Urothelium cell line (cell line): Measurements from ENCODE around the gene CLECL1.
"Not testable (repeated sequence)": the region's sequence is repeated elsewhere in the genome, so short reads cannot be mapped to it uniquely, and the experiment has no call there.

Experiments used
- DNase-seq: peaks from one replicate; pipeline ENCODE4 v3.0.0; 2011; ENCODE audit warnings: low spot score, mixed read lengths
- FAIRE-seq: peaks from 2 replicates; lab custom pipeline; 2011; peaks lifted over from hg19 to GRCh38; lab: Jason Lieb, UNC

Gene CLECL1

DNA sequence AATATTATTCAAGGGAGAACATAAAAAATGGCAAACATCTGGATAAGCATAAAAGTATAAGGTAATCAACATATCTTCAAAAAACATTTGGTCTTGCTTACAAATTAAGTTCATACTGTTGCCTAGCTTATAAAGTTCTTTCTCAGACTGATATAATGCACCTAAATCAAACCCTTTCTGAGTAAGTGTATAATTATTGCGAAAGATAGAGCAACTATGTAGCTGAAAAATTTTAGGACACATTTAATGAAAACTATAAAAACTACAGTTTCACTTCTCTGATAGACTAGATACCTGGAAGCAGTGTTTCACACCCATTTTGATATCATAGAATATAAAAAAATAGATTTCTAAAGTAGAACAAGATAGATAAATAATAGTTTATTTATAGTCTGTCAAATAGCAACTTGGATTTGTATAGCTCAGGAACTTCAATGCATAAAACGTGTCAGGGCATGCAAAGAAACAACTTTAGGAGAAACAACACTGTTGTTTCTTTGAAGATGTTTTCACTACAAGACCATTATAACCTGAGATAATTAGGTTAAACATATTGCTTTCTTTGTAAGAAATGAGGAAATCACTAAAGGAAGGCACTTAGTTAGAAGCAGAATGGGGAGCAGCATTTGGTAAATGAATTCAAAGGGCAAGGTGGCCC lies 7.6 kb downstream of the CLECL1 start:
- DNase-seq (no peak), FAIRE-seq (no peak)

DNA sequence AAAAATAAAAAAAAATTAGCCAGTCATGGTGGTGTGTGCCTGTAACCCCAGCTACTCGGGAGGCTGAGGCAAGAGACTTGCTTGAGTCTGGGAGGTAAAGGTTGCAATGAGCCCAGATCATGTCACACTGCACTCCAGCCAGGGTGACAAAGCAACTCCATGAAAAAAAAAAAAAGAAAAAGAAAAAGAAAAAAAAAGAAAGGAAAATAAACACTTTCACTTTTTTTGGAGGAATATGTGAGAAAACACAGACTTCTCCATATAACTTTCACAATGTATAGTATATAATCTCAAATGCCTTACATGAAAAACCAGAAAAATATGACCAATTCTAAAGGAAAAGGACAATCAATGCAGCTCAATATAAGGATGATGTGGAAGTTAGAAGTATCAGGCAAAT lies 8.9 kb downstream of the CLECL1 start:
- DNase-seq, result no peak
- no peak for FAIRE-seq

DNA sequence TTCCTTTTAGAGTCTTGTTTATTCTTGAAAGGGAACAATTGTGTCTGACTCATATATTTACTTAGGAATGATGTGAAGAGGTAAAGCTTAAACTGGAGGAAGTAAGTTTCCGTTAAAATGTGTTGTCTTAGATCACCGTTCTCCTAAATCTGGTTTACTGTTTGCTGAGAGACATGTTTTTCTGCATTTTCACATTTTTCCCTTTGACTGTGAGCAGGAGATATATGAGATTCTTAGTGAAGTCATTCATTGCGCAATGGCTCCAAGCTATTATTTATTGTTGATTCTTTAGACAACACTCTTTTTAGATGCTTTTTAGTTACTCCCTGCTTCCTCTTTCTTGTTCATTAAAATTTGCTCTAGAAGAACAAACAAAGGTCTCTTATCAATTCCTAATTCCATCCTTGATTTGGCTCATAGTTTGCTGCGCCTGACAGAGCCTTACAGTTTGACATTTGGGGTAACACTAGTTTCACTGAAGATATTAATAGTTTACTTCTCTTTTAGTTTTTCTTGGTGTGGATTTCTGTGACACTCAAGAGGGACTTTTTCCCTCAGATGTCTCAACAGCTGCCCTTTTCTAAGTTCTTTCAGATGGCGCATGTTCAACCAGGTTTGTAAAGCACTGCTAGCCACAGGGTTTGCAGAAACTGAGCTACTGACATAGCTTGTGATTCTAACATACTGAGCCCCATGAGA lies 11.4 kb downstream of the CLECL1 start:
- FAIRE-seq (no peak), DNase-seq (peak; percentile 37)

DNA sequence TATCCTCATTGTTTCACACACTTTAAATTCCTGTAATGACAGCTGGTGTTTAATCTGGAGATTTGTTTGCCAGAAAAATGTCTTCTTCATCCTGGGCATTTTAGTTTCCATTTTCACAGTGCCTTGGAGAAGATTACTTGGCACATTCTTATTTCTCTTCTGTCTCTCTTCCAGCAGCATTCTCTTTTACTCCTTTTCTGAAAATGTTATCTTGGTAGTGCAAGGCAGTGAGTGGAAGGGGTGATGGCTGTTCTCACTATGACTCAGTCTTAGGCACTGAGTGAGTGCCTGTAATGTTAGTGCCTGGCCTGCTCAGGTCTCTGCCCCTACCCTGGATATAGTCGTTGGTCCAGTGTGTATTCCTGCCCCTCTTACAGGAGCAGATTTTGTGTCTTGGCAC lies 13.1 kb downstream of the CLECL1 start:
- FAIRE-seq, result no peak
- no peak for DNase-seq

DNA sequence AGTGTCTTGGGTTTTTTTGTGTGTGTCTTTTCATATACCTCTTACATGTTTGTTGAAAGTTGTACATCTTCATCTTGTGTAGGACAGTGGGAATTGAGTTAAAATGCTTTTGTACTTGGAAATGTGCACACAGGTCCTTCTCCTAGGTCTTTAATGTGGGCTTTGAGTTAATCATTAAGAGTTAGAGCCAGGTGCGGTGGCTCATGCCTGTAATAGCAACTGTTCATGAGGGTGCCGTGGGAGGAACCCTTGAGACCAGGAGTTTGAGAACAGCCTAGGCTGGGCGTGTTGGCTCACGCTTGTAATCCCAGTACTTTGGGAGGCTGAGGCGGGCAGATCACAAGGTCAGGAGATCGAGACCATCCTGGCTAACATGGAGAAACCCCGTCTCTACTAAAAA lies 13.9 kb downstream of the CLECL1 start:
- DNase-seq, result no peak
- FAIRE-seq, result no peak

- DNase-seq (no peak), FAIRE-seq (no peak)
These were observed 15.6 kb downstream of the CLECL1 start for GRCh38 chr12:9717070-9717925.

DNA sequence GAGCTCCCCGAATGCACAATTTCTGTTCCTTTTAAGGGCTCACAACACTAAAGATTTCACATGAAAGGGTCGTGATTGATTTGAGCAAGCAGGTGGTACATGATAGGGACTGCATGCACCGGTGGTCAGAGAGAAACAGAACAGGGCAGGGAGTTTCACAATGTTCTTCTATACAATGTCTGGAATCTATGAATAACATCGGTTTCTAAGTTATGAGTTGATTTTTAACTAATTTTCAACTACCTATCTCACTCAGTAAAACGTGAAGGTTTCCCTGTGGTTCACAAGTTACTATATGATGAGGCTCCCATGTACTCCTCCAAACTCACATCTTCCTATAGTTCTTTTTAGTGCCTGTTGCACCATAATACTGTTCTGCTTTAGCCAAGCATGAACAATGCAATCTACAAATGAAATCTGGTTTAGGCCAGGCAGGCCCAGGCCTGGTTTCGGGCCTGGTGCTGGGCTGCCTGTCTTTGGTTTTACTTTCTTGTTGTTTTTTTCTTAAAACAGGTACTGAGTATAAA lies 19.8 kb downstream of the CLECL1 start:
- peak; percentile 59 for FAIRE-seq
- DNase-seq, result not testable (repeated sequence)

- DNase-seq, result peak; percentile 22
- no peak for FAIRE-seq
These were observed 21.2 kb downstream of the CLECL1 start for GRCh38 chr12:9711664-9712063.

GRCh38 chr12:9710584-9711375 lies 22.1 kb downstream of the CLECL1 start:
- FAIRE-seq, result no peak
- DNase-seq, result no peak

- FAIRE-seq (no peak), DNase-seq (no peak)
These were observed 24.0 kb downstream of the CLECL1 start for GRCh38 chr12:9708853-9709252.

DNA sequence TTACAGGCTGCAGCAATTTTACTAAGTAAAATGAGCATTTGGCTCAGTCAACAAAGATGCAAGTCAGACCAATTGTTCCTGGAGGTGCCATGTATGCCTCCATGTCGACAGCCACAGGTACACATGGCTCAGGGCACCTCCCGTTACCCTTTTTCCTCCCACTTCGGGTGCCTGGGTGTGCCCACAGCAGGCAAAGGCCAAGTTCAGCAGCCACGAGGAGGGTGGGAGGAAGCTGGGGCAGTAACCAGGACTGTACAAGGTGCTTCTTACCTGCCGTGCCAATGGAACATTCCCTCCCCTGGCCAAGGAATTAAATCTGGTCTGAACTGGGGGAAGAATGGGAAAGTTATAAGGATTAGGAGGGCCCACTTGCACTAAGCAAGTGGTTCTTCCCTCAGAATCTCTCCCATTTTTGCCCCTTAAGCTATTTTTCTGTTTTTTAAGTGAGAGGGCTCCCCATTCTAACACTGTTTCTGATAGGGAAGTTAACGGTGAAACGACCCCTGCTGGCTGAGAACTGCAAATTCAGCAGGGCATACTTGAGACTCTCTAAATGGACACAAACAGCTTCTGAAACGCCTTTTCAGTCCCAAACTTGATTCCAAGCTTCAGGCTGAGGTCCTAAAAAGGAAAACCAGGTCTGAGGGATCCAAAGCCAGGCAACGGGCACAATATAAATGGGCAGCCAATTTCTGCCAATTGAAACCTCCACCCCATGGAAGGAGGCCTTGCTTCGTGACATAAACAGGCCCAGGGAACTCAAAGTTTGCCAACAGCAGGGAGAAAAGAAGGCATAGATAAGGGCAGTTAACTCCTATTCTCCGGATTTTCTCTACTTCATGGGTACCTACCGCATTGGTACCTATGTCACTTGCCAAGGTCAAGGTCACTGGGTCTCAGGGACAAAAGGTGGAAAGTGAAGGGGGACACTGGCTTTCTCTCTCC lies 24.8 kb downstream of the CLECL1 start:
- peak; percentile 45 for DNase-seq
- FAIRE-seq, result peak; percentile 90

DNA sequence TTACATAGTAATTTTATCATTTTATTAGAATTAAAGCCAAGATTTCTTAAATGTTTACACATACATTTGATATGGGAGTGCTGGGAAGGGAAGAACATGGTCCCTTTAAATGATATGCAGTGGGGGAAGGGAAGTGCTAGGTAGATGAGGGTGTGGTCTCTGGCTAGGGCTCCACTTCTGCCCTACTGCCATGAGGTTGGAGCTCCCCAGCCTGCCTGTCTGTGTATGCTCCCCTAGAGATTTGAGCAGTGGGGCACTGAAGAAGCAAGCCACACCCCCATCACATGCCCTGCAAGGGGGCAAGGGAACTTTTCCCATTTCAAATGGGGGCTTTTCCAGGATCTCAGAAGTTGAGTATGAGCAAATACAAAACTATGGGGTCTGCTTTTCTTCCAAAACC lies 25.5 kb downstream of the CLECL1 start:
- no peak for FAIRE-seq
- DNase-seq, result no peak

GRCh38 chr12:9706086-9706685 lies 26.7 kb downstream of the CLECL1 start:
- DNase-seq (no peak), FAIRE-seq (no peak)

GRCh38 chr12:9704561-9704960 lies 28.3 kb downstream of the CLECL1 start:
- DNase-seq, FAIRE-seq: not testable (repeated sequence)

- DNase-seq (no peak), FAIRE-seq (no peak)
These were observed 30.6 kb downstream of the CLECL1 start for GRCh38 chr12:9702255-9702654.

GRCh38 chr12:9701380-9702154 lies 31.3 kb downstream of the CLECL1 start:
- FAIRE-seq (peak; percentile 55), DNase-seq (no peak)

- DNase-seq (no peak), FAIRE-seq (no peak)
These were observed 32.3 kb downstream of the CLECL1 start for GRCh38 chr12:9700606-9700956.

DNA sequence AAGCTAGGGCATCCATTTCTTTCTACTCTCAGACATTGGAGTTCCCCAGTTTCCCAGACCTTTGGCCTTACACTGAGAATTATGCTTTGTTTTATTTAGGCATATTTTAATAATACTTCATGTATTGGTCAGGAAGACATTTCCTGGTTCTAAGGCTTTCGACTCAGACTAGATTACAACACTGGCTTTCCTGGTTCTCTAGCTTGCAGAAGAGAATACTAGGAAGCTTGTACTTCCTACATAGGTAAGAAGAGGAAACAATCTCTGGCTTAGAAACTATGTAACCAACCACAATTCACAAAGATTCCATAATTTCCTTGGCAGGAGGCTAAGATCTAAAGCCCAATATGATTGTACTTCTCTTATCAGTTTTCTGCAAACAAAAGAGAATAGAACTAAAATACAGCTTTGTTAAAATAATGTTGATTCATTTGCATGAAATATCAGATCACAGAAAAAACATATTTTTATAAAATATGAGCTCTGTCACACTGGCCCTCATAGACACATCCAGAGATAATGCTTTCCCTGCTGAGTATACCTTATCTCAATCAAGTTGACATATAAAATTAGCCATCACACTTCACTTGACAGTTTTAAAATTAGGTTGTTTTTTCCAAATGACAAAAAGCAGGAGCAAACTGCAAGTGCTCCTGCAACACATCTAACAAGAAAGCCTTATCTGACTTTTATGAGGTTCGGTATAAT lies 32.8 kb downstream of the CLECL1 start:
- DNase-seq (no peak), FAIRE-seq (no peak)
